ENCODE measurements around the gene TBC1D14. TPM values are rescaled to one million over a fixed set of nuclear protein-coding genes. Genes with fewer than 3 reads are reported as not detected.

TBC1D14 gene
- total and polyA plus RNA-seq, 10 of the 15 experiments (the other 5 are each of a cell fraction or from before 2014, with no cell fraction given) = 0.87 to 39.3 (median 30.1) TPM

- ChIA-PET RAD21 (ENCODE audit: unreplicated experiment) (interaction anchor here (0.7 to 5.1 kb wide), 34 partner anchors 9 to 326 kb away, joined by 3 to 155 read pairs (median 6); partner anchors contain the start of genes BLOC1S4, GRPEL1, MRFAP1L1 and TADA2B), CTCF (interaction anchor here (0.7 to 10.4 kb wide), 59 partner anchors 10 to 612 kb away, joined by 3 to 300 read pairs (median 6); partner anchors contain the start of genes BLOC1S4, KIAA0232, MAN2B2 and MRFAP1L1), POLR2A (interaction anchor here (1.0 to 2.5 kb wide), 6 partner anchors 21 to 167 kb away, joined by 3 to 14 read pairs (median 4); no protein-coding TSS in a partner anchor), SMC1A (ENCODE audit: uncharacterized antibody, unreplicated experiment) (interaction anchor here (0.6 to 6.6 kb wide), 53 partner anchors 9 to 211 kb away, joined by 3 to 153 read pairs (median 5); partner anchors contain the start of genes GRPEL1 and KIAA0232)
- ATAC-seq (peak; percentile 96), FAIRE-seq (peak; percentile 97), DNase-seq (ENCODE audit: low read depth, low spot score) (no peak)
- Histone ChIP-seq H3K36me3 (ENCODE audit: control insufficient read depth in 2 of 2, insufficient read depth in 2 of 2, low read length in 1 of 2) (peaks cover 13 to 25% of the 10 kb centered on the region in 2 experiments), H3K4me3 (no peak overlapping the region), H3K4me1 (ENCODE audit: control insufficient read depth, insufficient read depth, low read length) (no peaks in the 10 kb centered on the region), H3K9ac (ENCODE audit: control insufficient read depth, insufficient read depth, low read length) (no peak overlapping the region), H3K79me2 (ENCODE audit: control insufficient read depth, insufficient read depth, low read length) (no peaks in the 10 kb centered on the region), H3K4me2 (ENCODE audit: control insufficient read depth, insufficient read depth) (no peak overlapping the region), H3K9me3 (replicated peaks; ENCODE audit: control insufficient read depth, insufficient read depth, low read length) (no peaks in the 10 kb centered on the region), H3K27ac (ENCODE audit: control insufficient read depth, insufficient read depth) (no peak overlapping the region), H4K20me1 (ENCODE audit: control insufficient read depth, insufficient read depth) (no peaks in the 10 kb centered on the region), H2AFZ (ENCODE audit: control insufficient read depth, low read depth, low read length) (no peak overlapping the region), H3K27me3 (replicated peaks in 1 of 2; ENCODE audit: control insufficient read depth in 2 of 2, insufficient read depth in 2 of 2, low read length in 1 of 2) (no peaks in the 10 kb centered on the region)
- intact Hi-C loops (cut with micrococcal nuclease; ENCODE audit: unreplicated experiment) (loop anchor here (1.0 to 2.0 kb wide), 2 partner anchors 95 to 154 kb away; no protein-coding TSS in a partner anchor), in situ Hi-C loops (cut with MboI) (no loop called here)
- no TSS peak for BruUV-seq (replicated peaks)
- WGBS (ENCODE audit: insufficient coverage, insufficient replicate concordance, low lambda C conversion rate, missing lambda C conversion rate) = 0% methylated on average over 3 of the region's 3 CpGs
- TF ChIP-seq YY1 (IDR thresholded peaks at IDR 0.05; ENCODE audit: low read depth, low read length) = peak; percentile 66; the same call in 1 of the 2 replicates
- TF ChIP-seq EED (IDR thresholded peaks at IDR 0.05; ENCODE audit: low read depth) = no peak
- 0 out of 3 replicates have a peak, but pooled peaks have one; percentile 22 for TF ChIP-seq POU2F2 (IDR thresholded peaks at IDR 0.05; ENCODE audit: borderline replicate concordance, low read depth, low read length)
- 0 out of 2 replicates have a peak, but pooled peaks have one; percentile 18 for TF ChIP-seq IKZF1 (conservative IDR thresholded peaks at IDR 0.05)
- peak; percentile 98 for TF ChIP-seq SMC3 (IDR thresholded peaks at IDR 0.05; ENCODE audit: borderline replicate concordance, low read length)
- peak; percentile 37; the same call in 1 of the 2 replicates for TF ChIP-seq RUNX3 (IDR thresholded peaks at IDR 0.05; ENCODE audit: low read length)
- TF ChIP-seq RAD21 (IDR thresholded peaks at IDR 0.05; ENCODE audit: insufficient read depth, low read depth, low read length) = peak; percentile 96
- peak; percentile 40; the same call in 1 of the 2 replicates for TF ChIP-seq SMARCA5 (IDR thresholded peaks at IDR 0.05)
- peak; percentile 92 to 95 (median 95) for TF ChIP-seq CTCF (IDR thresholded peaks at IDR 0.05 in 2 of 3, conservative IDR thresholded peaks at IDR 0.05 in 1 of 3; ENCODE audit: control insufficient read depth in 2 of 3, extremely low read depth in 1 of 3, insufficient read depth in 1 of 3, low read depth in 3 of 3, low read length in 3 of 3)
- TF ChIP-seq ZZZ3 (IDR thresholded peaks at IDR 0.05; ENCODE audit: control insufficient read depth, insufficient read length, low read depth) = no peak
Measured at GRCh38 chr4:6873792-6874461, 35.7 kb upstream of the TBC1D14 start.
